H1 (cell line): Measurements from ENCODE around the gene PMEPA1. TPM values are rescaled to one million over a fixed set of nuclear protein-coding genes. Genes with fewer than 3 reads are reported as not detected.

Source experiments
- CTCF ChIA-PET: fragments of 300-600 bp; sonication (Branson Sonifier 250); formaldehyde crosslinking; loops from one replicate; lab custom pipeline; 2021; ENCODE audit not compliant: partially characterized antibody; lab: Charles Lee
- POLR2A ChIA-PET: fragments of 300-600 bp; sonication (Branson Sonifier 250); formaldehyde crosslinking; loops from one replicate; lab custom pipeline; 2021; ENCODE audit warnings: inconsistent platforms; ENCODE audit not compliant: partially characterized antibody; lab: Charles Lee
- DNase-seq, 2 experiments: peaks; one replicate each; pipeline versions ENCODE4 v3.0.0 to v3.0.0-alpha.2; 2010 to 2022; ENCODE audit warnings: low spot score in 2 of 2, low read depth in 1 of 2, mixed read lengths in 1 of 2
- FAIRE-seq: peaks from 2 replicates; lab custom pipeline; 2011; peaks lifted over from hg19 to GRCh38; lab: Jason Lieb, UNC
- H2AFZ ChIP-seq: 2 replicates; pipeline ENCODE4 v1.8.1; 2012; ENCODE audit warnings: low read length, inconsistent platforms
- H2AK5ac ChIP-seq: 2 replicates; pipeline ENCODE4 v1.6.1; 2013; ENCODE audit warnings: low read depth, low read length
- H2BK120ac ChIP-seq: replicated peaks from 2 replicates; pipeline ENCODE3; 2013; ENCODE audit warnings: low read depth, low read length, inconsistent platforms
- H2BK12ac ChIP-seq: 2 replicates; pipeline ENCODE4 v1.6.1; 2013; ENCODE audit warnings: low read depth, low read length
- H2BK15ac ChIP-seq: 2 replicates; pipeline ENCODE4 v1.6.1; 2013; ENCODE audit warnings: low read length
- H2BK20ac ChIP-seq: 2 replicates; pipeline ENCODE4 v1.6.1; 2013; ENCODE audit warnings: low read length
- H2BK5ac ChIP-seq: 2 replicates; pipeline ENCODE4 v1.6.1; 2013; ENCODE audit warnings: low read depth, low read length
- H3K14ac ChIP-seq: 2 replicates; pipeline ENCODE4 v1.6.1; 2013; ENCODE audit warnings: inconsistent platforms; ENCODE audit not compliant: insufficient read length
- H3K18ac ChIP-seq: 2 replicates; pipeline ENCODE4 v1.6.1; 2013; ENCODE audit warnings: low read length; ENCODE audit errors: extremely low read depth
- H3K23ac ChIP-seq: 2 replicates; pipeline ENCODE4 v1.6.1; 2013; ENCODE audit warnings: inconsistent platforms; ENCODE audit not compliant: insufficient read length
- H3K23me2 ChIP-seq: 2 replicates; pipeline ENCODE4 v1.6.1; 2013; ENCODE audit warnings: low read depth, low read length
- H3K27ac ChIP-seq: 2 replicates; pipeline ENCODE4 v1.6.1; 2011; ENCODE audit warnings: low read depth, low read length, inconsistent platforms
- H3K27me3 ChIP-seq, 4 experiments: replicated peaks in 1 of 4; 1 replicate in 1 of 4; 2 replicates in 3 of 4; pipeline versions ENCODE4 v1.6.1 to v1.8.1; 2011 to 2013; ENCODE audit warnings: low read length in 3 of 4, mild to moderate bottlenecking in 3 of 4, inconsistent platforms in 2 of 4, mixed read lengths in 2 of 4, moderate library complexity in 1 of 4; ENCODE audit not compliant: control insufficient read depth in 3 of 4, insufficient read depth in 3 of 4; ENCODE audit errors: extremely low read depth in 1 of 4
- H3K36me3 ChIP-seq, 4 experiments: 2 replicates each; pipeline versions ENCODE4 v1.6.1 to v1.8.1; 2011 to 2013; ENCODE audit warnings: mild to moderate bottlenecking in 4 of 4, low read length in 3 of 4, moderate library complexity in 2 of 4, control low read depth in 1 of 4, inconsistent platforms in 1 of 4; ENCODE audit not compliant: insufficient read depth in 4 of 4, control insufficient read depth in 2 of 4
- H3K4ac ChIP-seq: replicated peaks from 2 replicates; pipeline ENCODE3; 2013; ENCODE audit warnings: low read length, low read depth, mixed read lengths, inconsistent platforms; ENCODE audit not compliant: insufficient read length
- H3K4me1 ChIP-seq, 4 experiments: replicated peaks in 1 of 4; 1 replicate in 1 of 4; 2 replicates in 3 of 4; pipeline versions ENCODE4 v1.6.1 to v1.8.1; 2011 to 2013; ENCODE audit warnings: low read length in 3 of 4, inconsistent platforms in 2 of 4, mixed read lengths in 1 of 4; ENCODE audit not compliant: insufficient read depth in 4 of 4, control insufficient read depth in 3 of 4
- H3K4me2 ChIP-seq, 2 experiments: 2 replicates each; pipeline versions ENCODE4 v1.6.1 to v1.8.1; 2011 to 2013; ENCODE audit warnings: low read depth in 2 of 2, low read length in 2 of 2, control low read depth in 1 of 2, inconsistent platforms in 1 of 2, mild to moderate bottlenecking in 1 of 2; ENCODE audit not compliant: insufficient read depth in 1 of 2
- H3K4me3 ChIP-seq, 4 experiments: fragments of 200-600, 300-600 bp in 1 of 4; sonication (generic), shearing (Covaris generic), sonication (Bioruptor Twin) in 1 of 4; 2 replicates each; pipeline versions ENCODE4 v1.5.1 to v1.8.1; 2011 to 2016; ENCODE audit warnings: low read length in 4 of 4, low read depth in 3 of 4, control low read depth in 2 of 4, inconsistent platforms in 2 of 4, mild to moderate bottlenecking in 2 of 4, mixed read lengths in 1 of 4, moderate library complexity in 1 of 4; ENCODE audit not compliant: insufficient read depth in 2 of 4; ENCODE audit errors: extremely low read depth in 1 of 4
- H3K56ac ChIP-seq: replicated peaks from 2 replicates; pipeline ENCODE3; 2013; ENCODE audit warnings: low read depth, mild to moderate bottlenecking, mixed read lengths, low read length, inconsistent platforms; ENCODE audit not compliant: insufficient read length
- H3K79me1 ChIP-seq: 2 replicates; pipeline ENCODE4 v1.6.1; 2013; ENCODE audit warnings: low read depth, low read length, control low read depth
- H3K79me2 ChIP-seq, 2 experiments: 2 replicates each; pipeline versions ENCODE4 v1.6.1 to v1.8.1; 2012 to 2013; ENCODE audit warnings: low read length in 2 of 2, mild to moderate bottlenecking in 2 of 2, inconsistent platforms in 1 of 2; ENCODE audit not compliant: insufficient read depth in 2 of 2, control insufficient read depth in 1 of 2
- H3K9ac ChIP-seq, 4 experiments: replicated peaks in 1 of 4; 1 replicate in 1 of 4; 2 replicates in 3 of 4; pipeline versions ENCODE4 v1.6.1 to v1.8.1; 2011 to 2013; ENCODE audit warnings: low read depth in 3 of 4, low read length in 3 of 4, control low read depth in 2 of 4, mild to moderate bottlenecking in 2 of 4, moderate library complexity in 2 of 4, inconsistent platforms in 1 of 4; ENCODE audit errors: extremely low read depth in 1 of 4
- H3K9me3 ChIP-seq, 2 experiments: 2 replicates each; pipeline versions ENCODE4 v1.6.1 to v1.8.1; 2012 to 2013; ENCODE audit warnings: mild to moderate bottlenecking in 2 of 2, moderate library complexity in 2 of 2, control low read depth in 1 of 2, inconsistent platforms in 1 of 2, low read depth in 1 of 2, low read length in 1 of 2, mixed read lengths in 1 of 2; ENCODE audit not compliant: insufficient read depth in 2 of 2
- H4K20me1 ChIP-seq, 2 experiments: replicated peaks in 1 of 2; 2 replicates each; pipeline versions ENCODE3 to v1.8.1; 2011 to 2013; ENCODE audit warnings: inconsistent platforms in 2 of 2, low read length in 2 of 2, mild to moderate bottlenecking in 1 of 2; ENCODE audit not compliant: insufficient read depth in 2 of 2, control insufficient read depth in 1 of 2
- H4K5ac ChIP-seq: 2 replicates; pipeline ENCODE4 v1.6.1; 2013; ENCODE audit warnings: low read length, low read depth, mixed read lengths, inconsistent platforms; ENCODE audit not compliant: insufficient read length
- H4K8ac ChIP-seq: 2 replicates; pipeline ENCODE4 v1.8.0; 2013; ENCODE audit warnings: mild to moderate bottlenecking, moderate library complexity, low read length, inconsistent platforms; ENCODE audit not compliant: insufficient read depth; ENCODE audit errors: extremely low read depth
- H4K91ac ChIP-seq: replicated peaks from 2 replicates; pipeline ENCODE3; 2013; ENCODE audit warnings: low read length, mixed read lengths, inconsistent platforms; ENCODE audit not compliant: insufficient read length
- ATF3 ChIP-seq: IDR thresholded peaks from 2 replicates; pipeline ENCODE4 v1.6.1; 2011; ENCODE audit warnings: low read depth, mild to moderate bottlenecking, low read length; ENCODE audit not compliant: insufficient read depth
- CBX5 ChIP-seq: fragments of 300-800, 300-1000 bp; sonication (generic); IDR thresholded peaks from 2 replicates; pipeline ENCODE4 v1.7.1; 2016; ENCODE audit warnings: antibody characterized with exemption, low read length, low read depth
- E2F6 ChIP-seq: IDR thresholded peaks from 2 replicates; pipeline ENCODE4 v1.6.1; 2012; ENCODE audit warnings: inconsistent platforms
- HDAC2 ChIP-seq, 2 experiments: fragments of 300-600 bp in 1 of 2; sonication (generic) in 1 of 2; IDR thresholded peaks; 2 replicates each; pipeline ENCODE4 v1.6.1; 2011 to 2012; ENCODE audit warnings: low read depth in 2 of 2, low read length in 2 of 2, mild to moderate bottlenecking in 2 of 2, moderate library complexity in 2 of 2, borderline replicate concordance in 1 of 2, inconsistent platforms in 1 of 2
- JUND ChIP-seq: IDR thresholded peaks from 2 replicates; pipeline ENCODE4 v1.6.1; 2011; ENCODE audit warnings: mild to moderate bottlenecking, improper control_type of control experiment, low read length
- MAX ChIP-seq: IDR thresholded peaks from 2 replicates; pipeline ENCODE4 v1.6.1; 2012; ENCODE audit warnings: inconsistent platforms
- RNF2 ChIP-seq: fragments of 200-900, 300-1000 bp; sonication (generic); IDR thresholded peaks from 2 replicates; pipeline ENCODE4 v1.7.1; 2016; ENCODE audit warnings: borderline replicate concordance, low read depth, mild to moderate bottlenecking, antibody characterized with exemption, low read length; ENCODE audit not compliant: poor library complexity, severe bottlenecking; ENCODE audit errors: missing control alignments
- SP2 ChIP-seq: IDR thresholded peaks from 2 replicates; pipeline ENCODE4 v1.6.1; 2012; ENCODE audit warnings: mild to moderate bottlenecking, low read length, inconsistent platforms
- SRF ChIP-seq: IDR thresholded peaks from 2 replicates; pipeline ENCODE4 v1.6.1; 2011; ENCODE audit warnings: mild to moderate bottlenecking, low read depth, low read length, moderate library complexity
- YY1 ChIP-seq: IDR thresholded peaks from 2 replicates; pipeline ENCODE4 v1.6.1; 2011; ENCODE audit warnings: low read depth, mild to moderate bottlenecking, low read length
- WGBS, 2 experiments: shearing (Covaris generic) in 1 of 2; methylation state at CpG; one replicate each; pipeline versions ENCODE4 v1.1.6 to v1.1.7; 2013 to 2015; ENCODE audit warnings: low lambda C conversion rate in 2 of 2, mixed read lengths in 2 of 2, inconsistent platforms in 1 of 2, low coverage in 1 of 2, missing lambda C conversion rate in 1 of 2; ENCODE audit not compliant: insufficient replicate concordance in 2 of 2, insufficient coverage in 1 of 2, insufficient read length in 1 of 2; ENCODE audit errors: extremely low coverage in 1 of 2, missing lambda C conversion rate in 1 of 2; 5-methylcytosine and 5-hydroxymethylcytosine counted together
- polyA plus RNA-seq, 7 experiments: library from polyadenylated mRNA; depleted of rRNA in 3 of 7; stranded (reverse) in 5 of 7; unstranded in 2 of 7; fragments of >200 nt in 5 of 7; fragments of 200-250 nt in 2 of 7; gene quantifications; 1 replicate in 5 of 7; 2 replicates in 1 of 7; 4 replicates in 1 of 7; pipeline versions ENCODE4 v1.2.1 to v1.2.3, GENCODE V29; 2011 to 2013; ENCODE audit warnings: missing spikeins in 2 of 7, mixed read lengths in 2 of 7
- total RNA-seq: library from RNA; stranded (reverse); fragmentation: NEBNext Ultra II Directional; extraction: Animal tissue kit (Norgen Biotek cat#: 25700); gene quantifications from 2 replicates; pipeline ENCODE4 v1.2.1, GENCODE V29; 2021

The PMEPA1 gene
- total and polyA plus RNA-seq, 2 of the 8 experiments (the other 6 are each of a cell fraction or from before 2014, with no cell fraction given), result 12.7 to 20.5 TPM

- H3K79me2 ChIP-seq, result peaks cover 0 to 47% of the 10 kb centered on the region in 2 experiments; a peak in 3 of 4 replicates
- TF ChIP-seq HDAC2 (IDR thresholded peaks at IDR 0.05; ENCODE audit: borderline replicate concordance in 1 of 2, low read depth in 2 of 2, low read length in 2 of 2) (no peak), RNF2 (no peak), MAX (no peak), SRF (no peak), YY1 (no peak), CBX5 (no peak), JUND (no peak), ATF3 (no peak), E2F6 (no peak), SP2 (no peak)
Observed at GRCh38 chr20:57663681-57664451, 45.9 kb downstream of the PMEPA1 start.

More at GRCh38 chr20:57663681-57664451, 45.9 kb downstream of the PMEPA1 start:
- no peak overlapping the region for H2AK5ac ChIP-seq
- H4K8ac ChIP-seq, result peak overlapping the region; percentile 57
- H2BK5ac ChIP-seq, result no peak overlapping the region
- DNase-seq (no peak), FAIRE-seq (no peak)
- H2BK20ac ChIP-seq, result no peak overlapping the region
- ChIA-PET CTCF (no interaction called here), POLR2A (no interaction called here)
- H4K20me1 ChIP-seq, result peaks cover 4 to 29% of the 10 kb centered on the region in 2 experiments
- no peak overlapping the region for H3K4me2 ChIP-seq
- no peak overlapping the region for H2BK15ac ChIP-seq
- no peak overlapping the region for H3K4me3 ChIP-seq
- H3K9ac ChIP-seq, result no peak overlapping the region
- no peak overlapping the region for H3K56ac ChIP-seq
- 95% methylated on average over 17 of the region's 27 CpGs; no CpG with 5 or more reads in 1 of the 2 experiments for WGBS, 2 experiments
- no peak overlapping the region for H3K14ac ChIP-seq
- no peak overlapping the region for H4K91ac ChIP-seq
- H3K4ac ChIP-seq, result no peak overlapping the region
- H3K18ac ChIP-seq, result no peak overlapping the region
- peaks cover 18% of the 10 kb centered on the region for H3K79me1 ChIP-seq
- H4K5ac ChIP-seq, result no peak overlapping the region
- H2BK120ac ChIP-seq, result no peak overlapping the region
- H3K27me3 ChIP-seq, result no peaks in the 10 kb centered on the region
- H2BK12ac ChIP-seq, result no peak overlapping the region
- no peaks in the 10 kb centered on the region for H3K36me3 ChIP-seq
- H3K9me3 ChIP-seq, result no peaks in the 10 kb centered on the region
- no peak overlapping the region for H2AFZ ChIP-seq
- no peak overlapping the region for H3K23ac ChIP-seq
- no peak overlapping the region for H3K27ac ChIP-seq
- H3K4me1 ChIP-seq, result peaks cover 0 to 32% (median 7%) of the 10 kb centered on the region in 4 experiments; a peak in 6 of 7 replicates
- peaks cover 8% of the 10 kb centered on the region; the same call in 1 of the 2 replicates for H3K23me2 ChIP-seq
